CD4-positive, alpha-beta T cell (primary cell): ENCODE measurements around the gene STAG3. TPM values are rescaled to one million over a fixed set of nuclear protein-coding genes. Genes with fewer than 3 reads are reported as not detected.
"Not testable (repeated sequence)": the region's sequence is repeated elsewhere in the genome, so short reads cannot be mapped to it uniquely, and the experiment has no call there.

Experiments
- ATAC-seq: fragments of 200-7000 bp; cut with Tn5 transposase; one replicate; pipeline ENCODE4 v1.10.0; 2022; ENCODE audit warnings: mild to moderate bottlenecking; ENCODE audit not compliant: poor library complexity
- CTCF ChIA-PET: fragments of 350-600 bp; sonication (Branson Sonifier 250); formaldehyde crosslinking; loops from one replicate; lab custom pipeline; 2021; ENCODE audit warnings: antibody characterized with exemption, inconsistent platforms; lab: Charles Lee
- POLR2A ChIA-PET: fragments of 350-600 bp; sonication (Branson Sonifier 250); formaldehyde crosslinking; loops from one replicate; lab custom pipeline; 2021; ENCODE audit warnings: antibody characterized with exemption, inconsistent platforms; lab: Charles Lee
- DNase-seq, 14 experiments: peaks; one replicate each; pipeline ENCODE4 v3.0.0-alpha.2; 2013 to 2020; ENCODE audit warnings: mixed read lengths in 2 of 14
- H3K27ac ChIP-seq, 2 donors: one replicate each; pipeline versions ENCODE4 v1.5.1 to v1.7.0; 2013; ENCODE audit warnings: low read length in 2 of 2, low read depth in 1 of 2, mild to moderate bottlenecking in 1 of 2
- H3K27me3 ChIP-seq, 2 experiments: 1 replicate in 1 of 2; 2 replicates in 1 of 2; pipeline versions ENCODE4 v1.6.1 to v1.7.0; 2013; ENCODE audit warnings: low read length in 2 of 2, control low read depth in 1 of 2, mild to moderate bottlenecking in 1 of 2, moderate library complexity in 1 of 2; ENCODE audit not compliant: insufficient read depth in 2 of 2, control insufficient read depth in 1 of 2
- H3K36me3 ChIP-seq: one replicate; pipeline ENCODE4 v1.6.1; 2013; ENCODE audit warnings: low read length, control low read depth; ENCODE audit not compliant: insufficient read depth
- H3K4me1 ChIP-seq: one replicate; pipeline ENCODE4 v1.6.1; 2013; ENCODE audit warnings: low read length, control low read depth; ENCODE audit not compliant: insufficient read depth
- H3K4me3 ChIP-seq: one replicate; pipeline ENCODE4 v1.5.1; 2013; ENCODE audit warnings: mild to moderate bottlenecking, low read length, moderate library complexity
- H3K9me3 ChIP-seq, 2 experiments: 1 replicate in 1 of 2; 2 replicates in 1 of 2; pipeline versions ENCODE4 v1.6.1 to v1.7.0; 2013; ENCODE audit warnings: low read length in 2 of 2, mild to moderate bottlenecking in 2 of 2, control low read depth in 1 of 2, moderate library complexity in 1 of 2; ENCODE audit not compliant: control insufficient read depth in 1 of 2, insufficient read depth in 1 of 2
- H3K27ac Mint-ChIP-seq: one replicate; pipeline ENCODE4 v1.8.0; 2020; ENCODE audit warnings: mixed read lengths
- H3K27me3 Mint-ChIP-seq: one replicate; pipeline ENCODE4 v1.8.0; 2021; ENCODE audit warnings: mixed read lengths
- H3K36me3 Mint-ChIP-seq: one replicate; pipeline ENCODE4 v1.8.0; 2021; ENCODE audit warnings: low read depth, mixed read lengths
- H3K4me1 Mint-ChIP-seq: one replicate; pipeline ENCODE4 v1.8.0; 2021; ENCODE audit warnings: low read depth, mixed read lengths
- H3K4me3 Mint-ChIP-seq: one replicate; pipeline ENCODE4 v1.8.0; 2020; ENCODE audit warnings: mild to moderate bottlenecking, mixed read lengths
- H3K9me3 Mint-ChIP-seq: one replicate; pipeline ENCODE4 v1.8.0; 2020; ENCODE audit warnings: mixed read lengths
- intact Hi-C, 2 experiments: fragments of 100-400 bp; cut with DNase I in 1 of 2; cut with micrococcal nuclease in 1 of 2; formaldehyde crosslinking; loops; one replicate each; pipeline versions ENCODE4 v1.15.1 to v1.9.0; 2023 to 2025; cut with DNase I, micrococcal nuclease
- microRNA-seq: library from miRNA; unstranded; fragments of <30 nt; microRNA quantifications from one replicate; pipeline ENCODE4 v1.2.0, GENCODE V29; 2021; ENCODE audit warnings: borderline microRNAs expressed, borderline replicate concordance
- total RNA-seq, 174 experiments: library from RNA in 2 of 174; stranded (reverse) in 2 of 174; gene quantifications; one replicate each; pipeline ENCODE4 v1.2.3 and lab custom pipeline; 2021 to 2026
- TF ChIP-seq, protein P1 (sequence below): fragments of 200-600 bp; IDR thresholded peaks from one replicate; pipeline ENCODE4 v1.8.0; 2022; ENCODE audit warnings: antibody characterized with exemption, mild to moderate bottlenecking

The STAG3 gene
- total RNA-seq, 2 experiments from 2014 or later = 4.0 to 5.5 TPM

DNA sequence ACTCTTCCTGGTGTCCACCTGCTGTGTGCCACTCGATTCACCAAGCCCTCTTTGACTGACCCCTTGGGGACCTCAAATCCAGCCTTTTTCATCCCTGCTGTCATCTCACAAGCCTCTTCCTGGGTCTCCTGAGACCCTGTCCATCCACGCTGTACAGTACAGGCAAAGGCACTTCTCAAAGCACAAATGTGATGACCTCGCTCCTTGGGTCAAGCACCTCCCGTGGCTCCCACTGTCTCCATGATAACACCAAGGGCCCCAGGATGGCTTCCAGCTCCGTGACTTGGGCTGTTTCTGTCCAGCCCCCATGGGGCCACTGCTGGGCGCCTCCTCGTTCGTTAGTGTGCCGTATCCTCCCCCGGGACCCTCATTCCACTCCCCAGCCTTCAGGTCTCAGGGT is 70.8 kb downstream of the STAG3 start:
- Histone ChIP-seq H3K27me3 (no peaks in the 10 kb centered on the region), H3K4me3 (no peak overlapping the region), H3K4me1 (peaks cover 6% of the 10 kb centered on the region), H3K9me3 (no peaks in the 10 kb centered on the region), H3K36me3 (no peaks in the 10 kb centered on the region), H3K27ac (no peak overlapping the region)
- Mint-ChIP-seq H3K9me3 (no peaks in the 10 kb centered on the region), H3K27ac (no peak overlapping the region), H3K4me1 (peaks cover 3% of the 10 kb centered on the region), H3K4me3 (no peak overlapping the region), H3K27me3 (no peaks in the 10 kb centered on the region), H3K36me3 (no peaks in the 10 kb centered on the region)
- ChIA-PET POLR2A (no interaction called here), CTCF (no interaction called here)
- DNase-seq (no peak), ATAC-seq (no peak)
- intact Hi-C loops = no loop called here
- TF ChIP-seq, protein P1, sequence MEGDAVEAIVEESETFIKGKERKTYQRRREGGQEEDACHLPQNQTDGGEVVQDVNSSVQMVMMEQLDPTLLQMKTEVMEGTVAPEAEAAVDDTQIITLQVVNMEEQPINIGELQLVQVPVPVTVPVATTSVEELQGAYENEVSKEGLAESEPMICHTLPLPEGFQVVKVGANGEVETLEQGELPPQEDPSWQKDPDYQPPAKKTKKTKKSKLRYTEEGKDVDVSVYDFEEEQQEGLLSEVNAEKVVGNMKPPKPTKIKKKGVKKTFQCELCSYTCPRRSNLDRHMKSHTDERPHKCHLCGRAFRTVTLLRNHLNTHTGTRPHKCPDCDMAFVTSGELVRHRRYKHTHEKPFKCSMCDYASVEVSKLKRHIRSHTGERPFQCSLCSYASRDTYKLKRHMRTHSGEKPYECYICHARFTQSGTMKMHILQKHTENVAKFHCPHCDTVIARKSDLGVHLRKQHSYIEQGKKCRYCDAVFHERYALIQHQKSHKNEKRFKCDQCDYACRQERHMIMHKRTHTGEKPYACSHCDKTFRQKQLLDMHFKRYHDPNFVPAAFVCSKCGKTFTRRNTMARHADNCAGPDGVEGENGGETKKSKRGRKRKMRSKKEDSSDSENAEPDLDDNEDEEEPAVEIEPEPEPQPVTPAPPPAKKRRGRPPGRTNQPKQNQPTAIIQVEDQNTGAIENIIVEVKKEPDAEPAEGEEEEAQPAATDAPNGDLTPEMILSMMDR = no peak

DNA sequence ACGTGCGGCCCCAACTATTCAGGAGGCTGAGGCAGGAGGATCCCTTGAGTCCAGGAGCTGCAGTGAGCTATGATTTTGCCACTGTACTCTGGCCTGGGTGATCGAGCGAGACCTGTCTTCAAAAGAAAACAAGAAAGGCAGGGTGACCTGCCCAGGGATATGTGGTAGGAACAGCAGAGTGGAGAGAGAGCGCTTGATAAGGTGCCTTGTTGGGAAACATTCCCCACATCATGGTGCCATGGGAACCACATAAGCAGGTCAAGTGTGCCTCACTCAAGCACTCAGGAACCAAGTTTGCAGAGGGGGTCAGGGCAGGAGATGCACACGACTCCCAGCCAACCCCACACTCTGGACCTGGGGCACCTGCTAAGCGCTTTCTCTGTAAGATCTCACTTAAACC is 79.3 kb downstream of the STAG3 start:
- no peak for DNase-seq
- Histone ChIP-seq H3K27me3 (no peaks in the 10 kb centered on the region), H3K4me1 (no peaks in the 10 kb centered on the region), H3K36me3 (no peaks in the 10 kb centered on the region), H3K4me3 (no peak overlapping the region), H3K9me3 (no peaks in the 10 kb centered on the region), H3K27ac (no peak overlapping the region)
- H3K4me3 Mint-ChIP-seq = no peak overlapping the region
- H3K9me3 Mint-ChIP-seq = no peaks in the 10 kb centered on the region
- no peaks in the 10 kb centered on the region for H3K27me3 Mint-ChIP-seq
- no peak for ATAC-seq
- POLR2A ChIA-PET = no interaction called here
- CTCF ChIA-PET = no interaction called here
- TF ChIP-seq, protein P1 = no peak
- no peak overlapping the region for H3K27ac Mint-ChIP-seq
- no peaks in the 10 kb centered on the region for H3K36me3 Mint-ChIP-seq
- H3K4me1 Mint-ChIP-seq = no peaks in the 10 kb centered on the region
- intact Hi-C loops = no loop called here

DNA sequence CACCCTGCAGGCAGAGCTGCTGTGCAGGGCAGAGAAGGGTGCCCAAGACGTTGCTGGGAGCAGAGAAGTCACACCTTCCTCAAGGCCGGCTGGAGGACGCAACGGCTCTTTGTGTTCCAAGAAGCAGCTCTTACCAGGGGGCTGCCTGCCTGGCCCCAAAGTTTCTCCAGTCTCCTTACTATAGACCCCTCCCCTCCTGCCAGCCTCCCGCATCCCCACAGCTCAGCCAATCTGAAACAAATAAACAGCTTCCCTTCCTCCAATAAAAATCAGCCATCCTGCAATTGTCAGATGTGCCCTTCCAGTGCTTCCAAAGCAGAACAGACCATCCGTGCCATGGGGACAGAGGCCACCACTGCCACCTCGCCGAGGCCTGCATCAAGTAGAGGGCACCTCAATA is 82.3 kb downstream of the STAG3 start:
- H3K27me3 ChIP-seq, H3K9me3 ChIP-seq, POLR2A ChIA-PET, CTCF ChIA-PET, H3K4me3 Mint-ChIP-seq, H3K4me1 ChIP-seq, ATAC-seq, DNase-seq, H3K36me3 Mint-ChIP-seq, H3K36me3 ChIP-seq, H3K9me3 Mint-ChIP-seq, H3K27ac Mint-ChIP-seq, H3K4me1 Mint-ChIP-seq, H3K27ac ChIP-seq, H3K4me3 ChIP-seq, intact Hi-C loops, H3K27me3 Mint-ChIP-seq: not testable (repeated sequence)

DNA sequence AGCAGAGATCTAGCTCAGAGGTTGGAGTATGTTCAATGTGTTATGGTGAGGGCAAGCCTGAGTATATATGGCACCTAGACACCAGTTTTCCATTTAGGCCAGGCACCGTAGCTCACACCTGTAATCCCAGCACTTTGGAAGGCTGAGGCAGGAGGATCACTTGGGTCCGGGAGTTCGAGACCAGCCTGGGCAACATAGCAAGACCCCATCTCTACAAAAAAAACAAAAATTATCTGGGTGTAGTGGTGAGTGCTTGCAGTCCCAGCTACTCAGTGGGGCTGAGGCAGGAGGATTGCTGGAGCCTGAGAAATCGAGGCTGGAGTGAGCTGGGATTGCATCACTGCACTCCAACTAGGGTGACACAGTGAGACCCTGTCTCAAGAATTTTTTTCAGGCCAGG is 85.2 kb downstream of the STAG3 start:
- H3K9me3 ChIP-seq, H3K27ac Mint-ChIP-seq, H3K4me1 ChIP-seq, H3K27me3 ChIP-seq, H3K4me3 ChIP-seq, DNase-seq, H3K4me1 Mint-ChIP-seq, H3K9me3 Mint-ChIP-seq, H3K27me3 Mint-ChIP-seq, CTCF ChIA-PET, H3K36me3 ChIP-seq, ATAC-seq, intact Hi-C loops, POLR2A ChIA-PET, H3K36me3 Mint-ChIP-seq, H3K4me3 Mint-ChIP-seq, H3K27ac ChIP-seq: not testable (repeated sequence)

Small RNA genes lying within 50 kb of the gene (microRNA-seq; reads per million reads assigned to microRNA genes)
- not detected for gene MIR4658

Other genes starting within 250 kb of the STAG3 start
- under 1 TPM; 0.25 to 0.36 TPM for gene GJC3, start 248.3 kb upstream of the STAG3 start, total RNA-seq
- not detected for gene AZGP1, start 201.9 kb upstream of the STAG3 start, total RNA-seq
- gene ZKSCAN1, start 162.3 kb upstream of the STAG3 start, total RNA-seq = 10 to 100 TPM; 42.3 to 45.0 TPM
- gene ZSCAN21, start 128.1 kb upstream of the STAG3 start, total RNA-seq = 1 to 10 TPM; 2.0 to 2.7 TPM
- 10 to 100 TPM; 38.3 to 40.3 TPM for gene ZNF3, start 96.2 kb upstream of the STAG3 start, total RNA-seq
- gene COPS6, start 88.9 kb upstream of the STAG3 start, total RNA-seq = 10 to 100 TPM; 79.0 to 83.9 TPM
- gene MCM7, start 76.5 kb upstream of the STAG3 start, total RNA-seq = 10 to 100 TPM; 54.5 to 56.0 TPM
- gene AP4M1, start 76.3 kb upstream of the STAG3 start, total RNA-seq = 1 to 10 TPM; 2.8 to 4.0 TPM
- 10 to 100 TPM; 34.8 to 37.4 TPM for gene TAF6, start 58.6 kb upstream of the STAG3 start, total RNA-seq
- gene CNPY4, start 58.3 kb upstream of the STAG3 start, total RNA-seq = 10 to 100 TPM; 22.5 to 25.6 TPM
- gene MBLAC1, start 51.0 kb upstream of the STAG3 start, total RNA-seq = 1 to 10 TPM; 3.7 to 4.4 TPM
- gene LAMTOR4, start 29.0 kb upstream of the STAG3 start, total RNA-seq = 100 to 1,000 TPM; 107 to 125 TPM
- gene TRAPPC14, start 19.2 kb upstream of the STAG3 start, total RNA-seq = 10 to 100 TPM; 37.9 to 42.6 TPM
- 10 to 100 TPM; 12.7 to 13.2 TPM for gene GAL3ST4, start 9.3 kb upstream of the STAG3 start, total RNA-seq
- 10 to 100 TPM; 16.4 to 18.7 TPM for gene GPC2, start 537 bp upstream of the STAG3 start, total RNA-seq
- 10 to 100 TPM; 30.1 to 33.2 TPM for gene PVRIG, start 42.0 kb downstream of the STAG3 start, total RNA-seq
- not detected for gene SPDYE3, start 129.8 kb downstream of the STAG3 start, total RNA-seq
- gene PILRB, start 180.2 kb downstream of the STAG3 start, total RNA-seq = 10 to 100 TPM; 56.4 to 67.6 TPM
- 1 to 10 TPM; 4.6 to 5.3 TPM for gene PILRA, start 195.6 kb downstream of the STAG3 start, total RNA-seq